22Rv1 (cell line): Measurements from ENCODE around the gene IER3.

Experiments
- ZFX ChIP-seq: fragments of 450-650 bp; IDR thresholded peaks from 2 replicates; pipeline ENCODE4 v1.6.1; 2017; ENCODE audit warnings: antibody characterized with exemption, borderline replicate concordance
- TF ChIP-seq, protein P1 (sequence below): fragments of 450-650 bp; IDR thresholded peaks from 2 replicates; pipeline ENCODE4 v1.5.1; 2017; ENCODE audit warnings: mild to moderate bottlenecking

DNA sequence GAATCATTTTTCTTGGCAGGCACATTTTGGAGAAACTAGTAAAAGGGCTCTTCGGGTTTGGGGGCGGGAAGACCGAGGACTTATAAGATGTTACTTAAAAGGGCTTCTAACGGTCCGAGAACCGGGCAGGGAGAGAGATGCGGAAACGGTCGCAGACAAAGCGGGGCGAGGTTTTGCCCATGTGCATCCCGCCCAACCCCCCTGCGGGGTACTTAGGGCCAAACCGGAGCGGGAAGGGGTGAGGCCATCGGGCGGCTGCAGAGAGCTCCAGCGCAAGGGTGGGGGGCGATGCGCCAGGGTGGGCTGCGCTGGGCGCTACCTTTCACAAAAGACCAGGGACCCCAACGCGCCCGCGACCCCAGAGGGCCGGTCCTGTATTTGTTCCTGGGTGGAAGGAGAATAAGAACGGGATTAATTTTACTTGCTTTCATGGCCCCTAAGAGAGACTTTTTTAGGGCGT is 23.6 kb downstream of the IER3 start:
- TF ChIP-seq, protein P1, sequence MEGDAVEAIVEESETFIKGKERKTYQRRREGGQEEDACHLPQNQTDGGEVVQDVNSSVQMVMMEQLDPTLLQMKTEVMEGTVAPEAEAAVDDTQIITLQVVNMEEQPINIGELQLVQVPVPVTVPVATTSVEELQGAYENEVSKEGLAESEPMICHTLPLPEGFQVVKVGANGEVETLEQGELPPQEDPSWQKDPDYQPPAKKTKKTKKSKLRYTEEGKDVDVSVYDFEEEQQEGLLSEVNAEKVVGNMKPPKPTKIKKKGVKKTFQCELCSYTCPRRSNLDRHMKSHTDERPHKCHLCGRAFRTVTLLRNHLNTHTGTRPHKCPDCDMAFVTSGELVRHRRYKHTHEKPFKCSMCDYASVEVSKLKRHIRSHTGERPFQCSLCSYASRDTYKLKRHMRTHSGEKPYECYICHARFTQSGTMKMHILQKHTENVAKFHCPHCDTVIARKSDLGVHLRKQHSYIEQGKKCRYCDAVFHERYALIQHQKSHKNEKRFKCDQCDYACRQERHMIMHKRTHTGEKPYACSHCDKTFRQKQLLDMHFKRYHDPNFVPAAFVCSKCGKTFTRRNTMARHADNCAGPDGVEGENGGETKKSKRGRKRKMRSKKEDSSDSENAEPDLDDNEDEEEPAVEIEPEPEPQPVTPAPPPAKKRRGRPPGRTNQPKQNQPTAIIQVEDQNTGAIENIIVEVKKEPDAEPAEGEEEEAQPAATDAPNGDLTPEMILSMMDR: no peak
- no peak for TF ChIP-seq ZFX
